ENCODE results near the gene KCNJ12.
"Not testable (repeated sequence)": the region's sequence is repeated elsewhere in the genome, so short reads cannot be mapped to it uniquely, and the experiment has no call there.

- not testable (repeated sequence) for TF ChIP-seq CTCF, POLR2A (IDR thresholded peaks at IDR 0.05)
Measured at GRCh38 chr17:21433971-21434370, 57.8 kb downstream of the KCNJ12 start.
